Measurements from ENCODE around the gene HDAC4.

HDAC4 gene

GRCh38 chr2:239068411-239068810 is 332.4 kb downstream of the HDAC4 start:
- DNase-seq: no peak

GRCh38 chr2:239067196-239067865 is 333.5 kb downstream of the HDAC4 start:
- no peak for DNase-seq

DNA sequence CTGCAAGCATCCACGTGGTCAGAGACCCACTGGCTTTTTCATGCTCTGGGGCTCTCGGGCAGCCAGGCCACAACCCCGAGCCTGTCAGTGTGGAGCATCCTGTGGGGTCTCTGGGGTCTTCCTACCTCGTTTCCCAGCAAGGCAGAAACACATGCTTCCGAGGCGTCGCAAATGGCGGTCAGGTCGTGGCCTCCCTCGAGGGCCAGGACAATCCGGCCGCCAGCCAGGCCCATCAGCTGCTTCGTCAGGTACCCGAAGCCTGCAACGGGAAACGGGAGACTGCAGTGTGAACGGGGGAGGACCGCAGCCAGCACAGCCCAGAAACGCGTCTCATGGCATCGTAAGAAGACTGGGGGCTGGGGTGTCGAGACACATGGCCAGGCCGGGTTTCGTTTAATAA is 334.2 kb downstream of the HDAC4 start:
- DNase-seq: no peak

- no peak for DNase-seq
These were observed 334.9 kb downstream of the HDAC4 start for GRCh38 chr2:239065962-239066361.

GRCh38 chr2:239065537-239065936 is 335.3 kb downstream of the HDAC4 start:
- no peak for DNase-seq

DNA sequence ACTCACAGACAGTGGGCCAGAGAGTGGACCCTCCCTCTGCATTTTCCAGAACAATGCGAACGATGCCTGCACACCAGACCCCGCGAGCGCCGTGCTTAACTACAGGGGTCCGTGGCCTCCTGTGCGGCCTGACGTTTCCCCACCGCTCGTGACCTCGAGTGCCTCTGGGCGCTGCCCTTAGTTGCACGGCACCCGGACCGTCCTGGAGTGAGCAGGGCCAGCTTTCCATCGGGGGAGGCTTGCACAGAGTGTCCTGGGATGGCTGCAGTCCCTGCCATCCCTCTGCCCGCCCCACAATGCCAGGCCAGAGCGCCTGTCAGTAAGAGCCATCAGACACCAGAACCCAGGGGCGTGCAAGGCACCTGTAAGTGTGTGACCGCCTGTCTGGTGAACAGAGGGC is 335.9 kb downstream of the HDAC4 start:
- no peak for DNase-seq

- DNase-seq: no peak
These were observed 336.6 kb downstream of the HDAC4 start for GRCh38 chr2:239064253-239064652.

DNA sequence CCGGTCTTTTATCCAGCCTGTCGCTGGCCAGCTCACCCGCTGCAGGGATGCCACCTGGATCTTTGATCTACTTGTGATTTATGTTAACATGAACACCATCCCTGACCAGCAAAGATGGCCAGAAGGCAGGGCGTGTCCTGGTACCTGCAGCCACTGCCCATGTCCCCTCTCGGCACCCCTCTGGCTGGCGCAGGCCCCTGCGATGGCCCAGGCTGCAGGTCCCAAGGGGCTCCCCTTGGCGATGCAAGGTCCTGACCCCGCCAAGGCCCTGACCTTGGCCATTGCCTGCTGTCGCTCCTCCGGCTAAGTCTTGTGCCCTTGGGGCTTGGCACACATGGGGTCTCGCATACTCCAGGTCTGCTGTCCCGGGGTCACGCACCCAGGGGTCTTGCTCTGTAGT is 338.1 kb downstream of the HDAC4 start:
- no peak for DNase-seq

GRCh38 chr2:239061824-239062570 is 338.8 kb downstream of the HDAC4 start:
- DNase-seq: no peak

- no peak for DNase-seq
These were observed 339.6 kb downstream of the HDAC4 start for GRCh38 chr2:239061121-239061666.

DNA sequence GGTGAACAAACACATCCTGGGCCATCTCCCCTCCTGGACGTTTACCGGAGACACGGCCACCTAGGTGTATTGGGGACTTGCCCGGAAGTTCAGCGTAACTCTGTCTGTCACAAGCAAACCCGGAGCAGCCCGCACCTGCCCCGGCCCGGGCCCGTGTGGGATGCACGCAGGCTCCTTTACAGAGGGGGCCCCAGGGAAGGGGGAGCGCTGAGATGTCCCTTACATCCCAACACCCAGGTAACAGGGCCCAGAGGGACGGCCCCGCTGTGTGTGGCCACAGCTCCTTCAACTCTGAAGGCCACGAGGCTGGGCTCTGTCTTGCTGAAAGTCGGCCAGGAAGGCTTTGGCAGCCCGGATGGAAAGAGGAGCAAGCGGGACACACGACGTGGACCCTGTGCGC is 340.1 kb downstream of the HDAC4 start:
- DNase-seq: no peak

GRCh38 chr2:239059854-239060253 is 341.0 kb downstream of the HDAC4 start:
- DNase-seq: no peak

DNA sequence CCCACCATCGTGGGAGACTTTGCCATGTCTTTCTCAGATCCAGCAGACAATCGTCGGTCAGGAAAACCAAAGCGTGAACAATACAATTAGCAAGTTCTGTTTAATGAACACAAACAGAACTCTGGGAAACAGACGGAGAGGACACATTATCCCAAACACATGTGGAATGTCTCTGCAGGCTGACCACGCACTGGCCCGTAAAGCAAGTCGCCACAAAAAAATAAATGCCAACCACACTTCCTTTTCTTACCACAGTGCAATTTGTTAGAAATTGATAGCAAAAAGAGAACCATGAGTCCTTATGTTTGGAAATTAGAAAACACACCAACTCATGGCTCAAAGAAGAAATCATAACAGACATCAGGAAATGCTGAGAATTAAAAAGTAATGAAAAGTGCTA is 342.1 kb downstream of the HDAC4 start:
- DNase-seq: no peak

GRCh38 chr2:239057533-239057932 is 343.3 kb downstream of the HDAC4 start:
- no peak for DNase-seq

GRCh38 chr2:239056611-239057010 is 344.2 kb downstream of the HDAC4 start:
- DNase-seq: no peak

- no peak for DNase-seq
These were observed 344.9 kb downstream of the HDAC4 start for GRCh38 chr2:239055756-239056493.

GRCh38 chr2:239054921-239055320 is 345.9 kb downstream of the HDAC4 start:
- DNase-seq: no peak

GRCh38 chr2:239053801-239054503 is 346.9 kb downstream of the HDAC4 start:
- no peak for DNase-seq

DNA sequence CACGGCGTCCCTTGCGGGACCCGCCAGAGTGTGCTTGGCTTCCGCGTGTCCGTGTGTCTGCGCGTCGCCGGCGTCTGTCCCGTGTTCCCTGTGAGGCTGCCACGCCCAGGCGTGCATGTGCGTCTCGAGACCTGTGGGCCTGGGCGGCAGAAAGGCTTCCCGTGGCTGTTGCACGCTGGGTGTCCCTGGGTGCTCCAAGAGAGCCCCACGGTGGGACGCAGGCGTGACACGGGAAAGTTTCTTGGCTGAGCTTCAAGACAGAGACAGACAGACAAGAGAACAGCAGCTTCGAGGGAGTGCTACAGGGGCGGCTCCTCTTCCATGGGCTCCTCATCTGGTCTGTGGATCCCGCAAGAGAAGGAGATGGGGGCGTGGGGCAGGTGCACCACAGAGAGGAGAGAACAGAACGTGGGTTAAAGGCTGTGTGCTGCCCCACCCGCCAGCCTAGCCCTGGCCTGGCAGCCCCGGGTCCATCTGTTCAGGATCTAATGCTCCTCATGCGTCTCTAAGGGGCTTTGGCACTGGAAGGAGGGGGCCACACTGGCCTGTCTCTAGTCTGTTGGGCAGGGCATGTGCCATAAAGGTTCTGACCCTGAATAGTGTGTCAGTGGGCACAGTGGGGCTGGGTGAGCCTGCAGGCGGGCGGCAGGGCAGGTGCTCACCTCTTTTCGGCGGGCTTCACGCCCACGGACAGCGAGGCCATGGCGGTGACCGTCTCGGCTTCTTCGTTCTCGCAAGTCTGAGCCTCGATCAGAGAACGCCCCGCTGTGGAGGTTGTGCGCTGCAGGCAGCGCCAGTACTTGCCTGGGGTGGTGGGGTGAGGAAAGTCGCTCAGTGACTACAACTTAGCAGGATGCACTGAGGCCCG is 347.8 kb downstream of the HDAC4 start:
- no peak for DNase-seq

DNA sequence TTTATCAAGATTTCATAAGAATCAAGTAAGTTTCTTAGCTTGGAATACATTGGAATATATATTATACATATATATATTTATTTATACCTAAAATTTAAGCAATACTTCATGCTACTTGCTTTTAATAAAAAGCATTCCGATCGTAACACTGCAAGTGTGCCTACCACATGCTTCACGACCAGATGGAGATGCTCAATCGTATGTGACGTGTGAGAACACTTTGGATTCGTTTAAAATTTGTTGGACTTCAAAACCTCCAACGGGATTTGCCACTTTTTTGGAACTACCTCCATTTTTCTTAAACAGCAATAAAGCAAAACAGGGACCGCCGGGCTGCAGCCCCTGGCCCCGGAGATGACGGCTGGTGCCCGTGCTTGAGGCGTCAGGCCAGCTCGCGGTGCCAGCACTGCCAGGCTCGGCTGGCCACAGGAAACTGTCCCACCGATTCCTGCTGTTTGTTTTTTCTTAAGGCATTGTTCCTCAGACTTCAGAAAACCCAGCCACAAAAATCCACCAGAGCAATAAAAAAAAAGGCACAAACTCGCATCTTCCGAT is 348.9 kb downstream of the HDAC4 start:
- DNase-seq: no peak

DNA sequence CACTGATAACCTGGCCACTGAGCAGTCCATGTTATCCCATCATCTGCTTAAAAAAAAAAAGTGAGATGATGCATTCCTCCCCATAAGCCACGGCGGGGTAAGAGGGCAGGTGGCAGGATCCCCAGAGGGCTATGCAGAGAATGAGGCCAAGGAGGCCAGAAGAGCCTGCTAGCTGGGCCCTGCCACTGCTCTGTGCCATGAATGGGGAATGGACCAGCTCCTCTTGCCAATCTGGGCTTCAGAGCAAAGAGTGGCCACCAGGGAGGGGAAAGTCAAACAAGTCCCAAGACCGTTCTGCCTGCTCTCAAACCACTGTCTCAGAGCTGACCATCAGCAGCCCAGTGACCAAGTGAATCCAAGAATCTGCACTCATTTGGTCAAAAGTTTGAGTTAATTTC is 350.6 kb downstream of the HDAC4 start:
- DNase-seq: no peak
